Upper lobe of right lung (tissue), 1 donor: Measurements from ENCODE around the gene LCN10. TPM values are rescaled to one million over a fixed set of nuclear protein-coding genes. Genes with fewer than 3 reads are reported as not detected.

Experiments
- ATAC-seq: fragments of 200-7000 bp; cut with Tn5 transposase; one replicate; pipeline ENCODE4 v1.9.1; 2020; ENCODE audit warnings: mild to moderate bottlenecking, moderate library complexity
- DNase-seq: peaks from one replicate; pipeline ENCODE4 v3.0.0-alpha.2; 2020
- H3K27ac ChIP-seq: fragments of 200-600 bp; one replicate; pipeline ENCODE4 v1.8.0; 2022
- H3K27me3 ChIP-seq: fragments of 200-600 bp; one replicate; pipeline ENCODE4 v1.8.0; 2022; ENCODE audit warnings: mild to moderate bottlenecking
- H3K36me3 ChIP-seq: fragments of 200-600 bp; one replicate; pipeline ENCODE4 v1.8.0; 2022
- H3K4me1 ChIP-seq: fragments of 200-600 bp; one replicate; pipeline ENCODE4 v1.8.0; 2022
- H3K4me3 ChIP-seq: fragments of 200-600 bp; one replicate; pipeline ENCODE4 v1.8.0; 2022; ENCODE audit warnings: mild to moderate bottlenecking
- H3K9me3 ChIP-seq: fragments of 200-600 bp; one replicate; pipeline ENCODE4 v1.8.0; 2022
- intact Hi-C: fragments of 100-400 bp; cut with DNase I; formaldehyde crosslinking; loops from one replicate; pipeline ENCODE4 v1.11.0; 2022
- total RNA-seq: library from RNA; stranded (reverse); fragmentation: NEBNext Ultra II Directional; extraction: Animal tissue kit (Norgen Biotek cat#: 25700); gene quantifications from one replicate; pipeline ENCODE4 v1.2.1, GENCODE V29; 2021
- TF ChIP-seq, protein P1 (sequence below): fragments of 200-600 bp; IDR thresholded peaks from one replicate; pipeline ENCODE4 v1.8.0; 2022; ENCODE audit warnings: antibody characterized with exemption
- donor health status: DM: no; HTN: yes; CAD: no; lungs with severe emphysema.

LCN10 gene
- total RNA-seq, 1 donor from 2014 or later: 11.2 TPM

- TF ChIP-seq, protein P1, sequence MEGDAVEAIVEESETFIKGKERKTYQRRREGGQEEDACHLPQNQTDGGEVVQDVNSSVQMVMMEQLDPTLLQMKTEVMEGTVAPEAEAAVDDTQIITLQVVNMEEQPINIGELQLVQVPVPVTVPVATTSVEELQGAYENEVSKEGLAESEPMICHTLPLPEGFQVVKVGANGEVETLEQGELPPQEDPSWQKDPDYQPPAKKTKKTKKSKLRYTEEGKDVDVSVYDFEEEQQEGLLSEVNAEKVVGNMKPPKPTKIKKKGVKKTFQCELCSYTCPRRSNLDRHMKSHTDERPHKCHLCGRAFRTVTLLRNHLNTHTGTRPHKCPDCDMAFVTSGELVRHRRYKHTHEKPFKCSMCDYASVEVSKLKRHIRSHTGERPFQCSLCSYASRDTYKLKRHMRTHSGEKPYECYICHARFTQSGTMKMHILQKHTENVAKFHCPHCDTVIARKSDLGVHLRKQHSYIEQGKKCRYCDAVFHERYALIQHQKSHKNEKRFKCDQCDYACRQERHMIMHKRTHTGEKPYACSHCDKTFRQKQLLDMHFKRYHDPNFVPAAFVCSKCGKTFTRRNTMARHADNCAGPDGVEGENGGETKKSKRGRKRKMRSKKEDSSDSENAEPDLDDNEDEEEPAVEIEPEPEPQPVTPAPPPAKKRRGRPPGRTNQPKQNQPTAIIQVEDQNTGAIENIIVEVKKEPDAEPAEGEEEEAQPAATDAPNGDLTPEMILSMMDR: no peak
- Histone ChIP-seq H3K9me3 (no peaks in the 10 kb centered on the region), H3K36me3 (peaks cover 55% of the 10 kb centered on the region), H3K27me3 (no peaks in the 10 kb centered on the region), H3K4me3 (no peak overlapping the region), H3K27ac (no peak overlapping the region), H3K4me1 (peaks cover 55% of the 10 kb centered on the region)
- DNase-seq (no peak), ATAC-seq (no peak)
- intact Hi-C loops: no loop called here
Measured at GRCh38 chr9:136723362-136723976, 19.3 kb downstream of the LCN10 start.

DNA sequence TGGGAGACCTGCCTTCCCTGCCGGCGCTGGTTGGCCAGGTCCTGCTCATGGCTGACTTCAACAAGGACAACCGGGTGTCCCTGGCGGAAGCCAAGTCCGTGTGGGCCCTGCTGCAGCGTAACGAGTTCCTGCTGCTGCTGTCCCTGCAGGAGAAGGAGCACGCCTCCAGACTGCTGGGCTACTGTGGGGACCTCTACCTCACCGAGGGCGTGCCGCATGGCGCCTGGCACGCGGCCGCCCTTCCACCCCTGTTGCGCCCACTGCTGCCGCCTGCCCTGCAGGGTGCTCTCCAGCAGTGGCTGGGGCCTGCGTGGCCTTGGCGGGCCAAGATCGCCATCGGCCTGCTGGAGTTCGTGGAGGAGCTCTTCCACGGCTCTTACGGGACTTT, 19.8 kb downstream of the LCN10 start:
- H3K36me3 ChIP-seq: peaks cover 55% of the 10 kb centered on the region
- H3K4me1 ChIP-seq: peaks cover 55% of the 10 kb centered on the region

GRCh38 chr9:136722093-136722968, 20.4 kb downstream of the LCN10 start:
- Histone ChIP-seq H3K4me1 (peaks cover 53% of the 10 kb centered on the region), H3K4me3 (no peak overlapping the region), H3K9me3 (no peaks in the 10 kb centered on the region), H3K27me3 (no peaks in the 10 kb centered on the region), H3K27ac (no peak overlapping the region), H3K36me3 (peaks cover 55% of the 10 kb centered on the region)
- DNase-seq (no peak), ATAC-seq (no peak)
- TF ChIP-seq, protein P1: no peak
- intact Hi-C loops: no loop called here

More for the DNA sequence above, 19.8 kb downstream of the LCN10 start:
- no peak overlapping the region for H3K4me3 ChIP-seq
- ATAC-seq: no peak
- no peaks in the 10 kb centered on the region for H3K27me3 ChIP-seq
- no peak overlapping the region for H3K27ac ChIP-seq
- DNase-seq: no peak
- intact Hi-C loops: no loop called here
- no peaks in the 10 kb centered on the region for H3K9me3 ChIP-seq
- TF ChIP-seq, protein P1: no peak

DNA sequence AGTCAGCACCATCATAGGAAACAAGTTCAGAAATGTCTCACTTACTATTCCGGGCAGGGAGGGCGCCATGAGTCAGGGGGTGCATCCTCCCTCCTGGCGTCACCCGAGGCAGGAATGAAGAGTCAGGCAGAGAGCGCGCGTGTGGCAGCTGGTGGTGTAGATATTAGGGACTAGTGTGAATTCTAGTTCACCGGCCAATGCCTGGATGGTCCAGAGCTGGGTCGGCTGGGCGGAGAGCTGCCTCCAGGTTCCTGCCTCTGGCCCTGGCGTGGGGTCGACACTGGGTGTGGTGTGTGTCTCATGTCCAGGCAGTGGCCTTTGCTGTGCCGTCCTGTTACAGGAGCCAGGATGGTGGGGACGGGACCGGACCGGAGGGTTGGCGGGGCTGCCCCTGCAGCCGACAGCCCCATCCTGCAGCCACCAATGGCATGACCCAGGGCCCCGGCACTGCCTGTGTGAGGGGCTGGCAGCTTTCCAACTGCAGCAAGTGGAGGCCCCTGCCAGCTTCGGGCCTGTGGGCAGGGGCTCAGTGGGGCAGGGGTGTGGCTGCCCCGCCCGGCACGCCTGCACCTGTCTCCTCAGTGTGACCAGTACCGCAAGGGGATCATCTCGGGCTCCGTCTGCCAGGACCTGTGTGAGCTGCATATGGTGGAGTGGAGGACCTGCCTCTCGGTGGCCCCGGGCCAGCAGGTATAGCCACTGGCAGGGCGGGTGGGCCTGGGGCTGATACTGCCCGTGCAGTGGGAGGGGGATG, 21.2 kb downstream of the LCN10 start:
- peaks cover 45% of the 10 kb centered on the region for H3K4me1 ChIP-seq

GRCh38 chr9:136720898-136721338, 21.8 kb downstream of the LCN10 start:
- ATAC-seq: no peak
- no peaks in the 10 kb centered on the region for H3K27me3 ChIP-seq
- intact Hi-C loops: no loop called here
- no peaks in the 10 kb centered on the region for H3K9me3 ChIP-seq
- TF ChIP-seq, protein P1: no peak
- H3K27ac ChIP-seq: peak overlapping the region; percentile 31
- H3K36me3 ChIP-seq: peaks cover 46% of the 10 kb centered on the region
- peaks cover 40% of the 10 kb centered on the region for H3K4me1 ChIP-seq
- H3K4me3 ChIP-seq: no peak overlapping the region
- DNase-seq: no peak

More for the DNA sequence above, 21.2 kb downstream of the LCN10 start:
- Histone ChIP-seq H3K36me3 (peaks cover 52% of the 10 kb centered on the region), H3K9me3 (no peaks in the 10 kb centered on the region), H3K27me3 (no peaks in the 10 kb centered on the region), H3K4me3 (no peak overlapping the region), H3K27ac (no peak overlapping the region)
- DNase-seq: no peak
- TF ChIP-seq, protein P1: no peak
- intact Hi-C loops: no loop called here
- peak; percentile 1 for ATAC-seq
